GM12873 (cell line): ENCODE data around the gene MOB1A.

ENCODE experiments used
- TF ChIP-seq, protein P1 (sequence below): IDR thresholded peaks from 2 replicates; pipeline ENCODE4 v1.5.1; 2012; ENCODE audit warnings: low read depth, mild to moderate bottlenecking, moderate library complexity, low read length, control low read depth; ENCODE audit not compliant: insufficient read depth; ENCODE audit errors: missing control alignments

Gene MOB1A

DNA sequence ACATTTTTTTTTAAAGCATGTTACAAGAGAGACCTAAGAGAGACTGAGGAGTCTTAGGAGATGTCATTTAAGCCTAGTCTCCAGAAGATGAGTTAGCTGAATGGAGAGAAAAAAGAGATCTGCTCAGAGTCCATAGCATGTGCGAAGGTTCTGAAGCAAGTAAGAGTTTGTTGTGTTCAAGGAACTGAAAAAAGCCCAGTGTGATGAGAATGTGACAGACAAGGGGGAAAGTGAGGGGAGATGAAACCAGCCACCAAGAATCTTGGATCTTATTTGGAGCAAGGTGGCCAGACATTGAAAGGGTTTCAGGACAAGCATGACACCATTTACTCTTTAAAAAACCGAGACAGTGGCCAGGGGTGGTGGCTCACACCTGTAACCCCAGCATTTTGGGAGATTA lies 5.2 kb upstream of the MOB1A start:
- TF ChIP-seq, protein P1, sequence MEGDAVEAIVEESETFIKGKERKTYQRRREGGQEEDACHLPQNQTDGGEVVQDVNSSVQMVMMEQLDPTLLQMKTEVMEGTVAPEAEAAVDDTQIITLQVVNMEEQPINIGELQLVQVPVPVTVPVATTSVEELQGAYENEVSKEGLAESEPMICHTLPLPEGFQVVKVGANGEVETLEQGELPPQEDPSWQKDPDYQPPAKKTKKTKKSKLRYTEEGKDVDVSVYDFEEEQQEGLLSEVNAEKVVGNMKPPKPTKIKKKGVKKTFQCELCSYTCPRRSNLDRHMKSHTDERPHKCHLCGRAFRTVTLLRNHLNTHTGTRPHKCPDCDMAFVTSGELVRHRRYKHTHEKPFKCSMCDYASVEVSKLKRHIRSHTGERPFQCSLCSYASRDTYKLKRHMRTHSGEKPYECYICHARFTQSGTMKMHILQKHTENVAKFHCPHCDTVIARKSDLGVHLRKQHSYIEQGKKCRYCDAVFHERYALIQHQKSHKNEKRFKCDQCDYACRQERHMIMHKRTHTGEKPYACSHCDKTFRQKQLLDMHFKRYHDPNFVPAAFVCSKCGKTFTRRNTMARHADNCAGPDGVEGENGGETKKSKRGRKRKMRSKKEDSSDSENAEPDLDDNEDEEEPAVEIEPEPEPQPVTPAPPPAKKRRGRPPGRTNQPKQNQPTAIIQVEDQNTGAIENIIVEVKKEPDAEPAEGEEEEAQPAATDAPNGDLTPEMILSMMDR, result no peak

DNA sequence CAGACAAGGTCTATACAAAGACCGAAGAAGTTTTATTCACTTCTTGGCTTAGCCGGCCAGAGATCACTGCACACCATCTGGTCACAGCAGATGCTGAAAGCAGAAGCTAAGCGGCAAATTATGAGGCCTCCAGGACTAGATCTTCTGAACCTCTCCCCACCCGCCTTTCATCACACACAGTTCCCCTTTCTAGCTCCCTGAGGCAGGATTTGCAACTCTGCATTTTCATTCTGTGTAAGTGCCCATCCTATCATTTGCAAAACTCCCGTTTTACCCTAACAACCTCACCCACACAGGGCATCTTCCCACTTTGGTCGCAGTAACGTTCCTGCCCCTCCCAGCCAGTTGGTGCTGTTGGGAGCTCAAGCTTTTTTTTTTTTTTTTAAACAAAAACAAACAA lies 3.1 kb upstream of the MOB1A start:
- TF ChIP-seq, protein P1, result no peak

DNA sequence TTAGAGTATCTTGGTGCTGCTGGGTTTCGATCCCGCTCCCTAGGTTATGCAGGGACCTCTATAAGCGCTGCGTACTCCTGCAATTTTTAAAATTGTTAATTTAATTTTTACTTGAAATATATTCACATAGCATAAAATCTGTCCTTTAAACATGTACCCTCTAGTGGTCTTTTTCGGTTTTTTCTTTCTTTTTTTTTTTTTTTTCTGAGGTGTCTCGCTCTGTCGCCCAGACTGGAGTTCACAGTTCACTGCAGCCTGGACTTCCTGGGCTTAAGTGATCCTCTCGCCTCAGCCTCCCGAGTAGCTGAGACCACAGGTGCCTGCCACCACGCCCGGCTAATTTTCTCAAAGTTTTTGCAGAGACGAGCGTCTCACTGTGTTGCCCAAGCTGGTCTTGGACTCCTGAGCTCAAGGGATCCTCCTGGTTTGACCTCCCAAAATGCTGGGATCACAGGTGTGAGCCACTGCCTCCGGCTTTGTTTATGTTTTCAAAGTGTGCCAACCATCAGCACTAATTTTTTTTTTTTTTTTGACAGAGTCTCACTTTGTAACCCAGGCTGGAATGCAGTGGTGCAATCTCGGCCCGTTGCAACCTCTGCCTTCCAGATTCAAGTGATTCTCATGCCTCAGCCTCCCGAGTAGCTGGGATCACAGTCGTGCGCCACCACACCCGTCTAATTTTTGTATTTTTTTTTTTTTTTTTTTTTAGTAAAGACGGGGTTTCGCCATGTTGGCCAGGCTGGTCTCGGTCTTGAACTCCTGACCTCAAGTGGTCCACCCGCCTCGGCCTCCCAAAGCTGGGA lies 585 bp upstream of the MOB1A start:
- TF ChIP-seq, protein P1, result peak; percentile 37

DNA sequence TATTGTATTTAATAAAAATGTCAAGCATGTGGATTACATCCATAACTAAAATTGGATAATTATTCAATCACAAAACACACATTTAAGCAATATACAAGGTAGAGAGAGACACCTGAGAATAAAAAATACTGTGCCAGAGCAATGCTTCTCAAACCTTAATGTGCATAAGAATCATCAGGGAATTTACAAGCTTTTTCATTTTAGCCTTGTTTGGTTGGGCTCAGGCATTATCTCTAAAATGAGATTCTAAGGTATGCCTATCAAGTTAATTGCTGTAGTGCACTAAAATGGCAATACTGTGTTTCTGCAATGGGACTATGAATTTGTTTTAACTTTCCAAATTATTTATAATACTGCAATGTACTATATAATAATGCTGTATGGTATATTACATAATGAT lies 983 bp downstream of the MOB1A start:
- TF ChIP-seq, protein P1, result no peak

DNA sequence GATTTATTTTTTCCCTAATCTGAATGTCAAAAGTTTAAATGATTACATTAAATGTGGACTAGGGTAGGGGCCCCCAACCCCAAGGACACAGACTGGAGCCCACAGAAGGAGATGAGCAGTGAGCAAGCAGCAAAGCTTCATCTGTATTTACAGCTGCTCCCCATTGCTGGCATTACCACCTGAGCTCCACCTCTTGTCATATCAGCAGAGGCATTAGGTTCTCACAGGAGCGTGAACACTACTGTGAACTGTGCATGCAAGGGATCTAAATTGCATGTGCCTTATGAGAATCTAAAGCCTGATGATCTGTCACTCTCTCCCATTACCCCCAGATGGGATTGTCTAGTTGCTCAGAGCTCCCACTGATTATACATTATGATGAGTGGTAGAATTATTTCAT lies 3.8 kb downstream of the MOB1A start:
- TF ChIP-seq, protein P1, result no peak

DNA sequence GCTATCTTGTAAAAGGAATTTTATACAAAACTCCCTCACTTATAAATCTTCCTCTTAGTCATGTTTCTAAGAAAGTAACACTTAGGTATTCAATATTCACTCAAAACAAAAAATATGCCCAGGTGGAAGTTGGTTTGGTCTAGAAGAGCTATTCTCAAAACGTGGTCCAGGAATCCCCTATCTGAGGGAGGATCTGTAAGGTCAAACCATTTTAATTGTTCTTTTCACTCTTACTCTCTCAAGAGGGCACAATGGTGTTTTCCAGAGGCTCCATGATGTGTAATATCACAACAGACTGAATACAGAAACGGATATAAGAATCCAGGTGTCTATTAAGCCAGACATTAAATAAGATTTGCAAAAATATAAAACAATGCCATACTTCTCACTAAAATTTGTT lies 9.9 kb downstream of the MOB1A start:
- TF ChIP-seq, protein P1, result no peak

DNA sequence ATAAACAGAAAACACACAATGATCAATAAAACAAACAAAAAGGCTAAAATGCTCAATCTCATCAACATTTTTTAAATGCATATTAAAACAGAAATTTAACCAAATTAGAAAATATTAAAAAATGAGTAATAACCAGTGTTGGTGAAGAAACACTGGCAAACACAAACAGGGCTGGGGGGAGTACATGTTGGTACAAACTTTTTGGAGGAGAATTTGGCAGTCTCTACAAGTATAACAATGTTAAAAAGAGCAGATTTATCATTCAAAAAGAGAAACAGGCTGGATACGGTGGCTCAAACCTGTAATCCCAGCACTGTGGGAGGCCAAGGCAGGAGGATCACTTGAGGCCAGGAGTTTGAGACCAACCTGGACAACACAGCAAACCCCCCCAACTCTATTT lies 13.9 kb downstream of the MOB1A start:
- TF ChIP-seq, protein P1, result no peak
